T-helper 17 cell (primary cell): ENCODE results near the gene YPEL5. TPM values are rescaled to one million over a fixed set of nuclear protein-coding genes. Genes with fewer than 3 reads are reported as not detected.
A peak's percentile ranks its signal among the peaks of the same experiment; 100 is the strongest.

Experiments used
- ATAC-seq: fragments of 150-1000 bp; cut with Tn5 transposase; 2 replicates; pipeline ENCODE4 v1.10.0; 2021; ENCODE audit warnings: mild to moderate bottlenecking, moderate library complexity
- DNase-seq, 3 donors: peaks; one replicate each; pipeline versions ENCODE4 v3.0.0 to v3.0.0-alpha.2; 2020 to 2021
- H3K9me3 ChIP-seq: one replicate; pipeline ENCODE4 v1.7.0; 2013; ENCODE audit warnings: low read length, mild to moderate bottlenecking; ENCODE audit not compliant: control insufficient read depth, poor library complexity, severe bottlenecking
- H3K27ac Mint-ChIP-seq: one replicate; pipeline ENCODE4 v1.8.0; 2022; ENCODE audit warnings: mild to moderate bottlenecking, moderate library complexity, mixed read lengths
- H3K27me3 Mint-ChIP-seq: one replicate; pipeline ENCODE4 v1.8.0; 2022; ENCODE audit warnings: mixed read lengths
- H3K36me3 Mint-ChIP-seq: one replicate; pipeline ENCODE4 v1.8.0; 2022; ENCODE audit warnings: low read depth, mixed read lengths
- H3K4me1 Mint-ChIP-seq: one replicate; pipeline ENCODE4 v1.8.0; 2022; ENCODE audit warnings: mild to moderate bottlenecking, mixed read lengths
- H3K4me3 Mint-ChIP-seq: one replicate; pipeline ENCODE4 v1.8.0; 2022; ENCODE audit warnings: mild to moderate bottlenecking, moderate library complexity, mixed read lengths
- total RNA-seq, 4 donors: library from RNA in 2 of 4; stranded (reverse) in 2 of 4; gene quantifications; one replicate each; pipeline ENCODE4 v1.2.3 and lab custom pipeline; 2022 to 2026

Gene YPEL5
- total RNA-seq, 2 donors from 2014 or later, result 614 to 922 TPM

- peak overlapping the region; percentile 99 for H3K27ac Mint-ChIP-seq
- H3K4me1 Mint-ChIP-seq, result peaks cover 37% of the 10 kb centered on the region
- H3K4me3 Mint-ChIP-seq, result peak overlapping the region; percentile 90
These were observed 926 bp upstream of the YPEL5 start for GRCh38 chr2:30145826-30146336.

GRCh38 chr2:30147196-30147714, 448 bp downstream of the YPEL5 start:
- no peaks in the 10 kb centered on the region for H3K27me3 Mint-ChIP-seq
- peaks cover 43% of the 10 kb centered on the region for H3K4me1 Mint-ChIP-seq
- ATAC-seq (no peak), DNase-seq (peak in 1 of 3 donors; percentile 29)
- peak overlapping the region; percentile 99 for H3K27ac Mint-ChIP-seq
- H3K4me3 Mint-ChIP-seq, result peak overlapping the region; percentile 95
- H3K9me3 ChIP-seq, result no peaks in the 10 kb centered on the region
- H3K36me3 Mint-ChIP-seq, result peaks cover 9% of the 10 kb centered on the region

More at GRCh38 chr2:30145826-30146336, 926 bp upstream of the YPEL5 start:
- H3K9me3 ChIP-seq, result no peaks in the 10 kb centered on the region
- no peaks in the 10 kb centered on the region for H3K27me3 Mint-ChIP-seq
- H3K36me3 Mint-ChIP-seq, result peaks cover 7% of the 10 kb centered on the region
- no peak for ATAC-seq
- no peak for DNase-seq

GRCh38 chr2:30147715-30148610, 1.2 kb downstream of the YPEL5 start:
- peak overlapping the region; percentile 93 for H3K27ac Mint-ChIP-seq
- DNase-seq, result peak; percentile 72 to 77 (median 73)
- no peaks in the 10 kb centered on the region for H3K9me3 ChIP-seq
- H3K27me3 Mint-ChIP-seq, result no peaks in the 10 kb centered on the region
- ATAC-seq, result no peak
- peak overlapping the region; percentile 95 for H3K4me3 Mint-ChIP-seq
- peaks cover 10% of the 10 kb centered on the region for H3K36me3 Mint-ChIP-seq
- H3K4me1 Mint-ChIP-seq, result peaks cover 46% of the 10 kb centered on the region

GRCh38 chr2:30148850-30149249, 2.0 kb downstream of the YPEL5 start:
- ATAC-seq (no peak), DNase-seq (no peak)
- no peaks in the 10 kb centered on the region for H3K9me3 ChIP-seq
- H3K27me3 Mint-ChIP-seq, result no peaks in the 10 kb centered on the region
- H3K27ac Mint-ChIP-seq, result peak overlapping the region; percentile 93
- H3K4me3 Mint-ChIP-seq, result peak overlapping the region; percentile 95
- peaks cover 10% of the 10 kb centered on the region for H3K36me3 Mint-ChIP-seq
- H3K4me1 Mint-ChIP-seq, result peaks cover 50% of the 10 kb centered on the region

- peak overlapping the region; percentile 93 for H3K27ac Mint-ChIP-seq
- DNase-seq (no peak), ATAC-seq (no peak)
- H3K4me1 Mint-ChIP-seq, result peaks cover 50% of the 10 kb centered on the region
- no peaks in the 10 kb centered on the region for H3K27me3 Mint-ChIP-seq
- H3K4me3 Mint-ChIP-seq, result peak overlapping the region; percentile 95
- H3K9me3 ChIP-seq, result no peaks in the 10 kb centered on the region
- peaks cover 10% of the 10 kb centered on the region for H3K36me3 Mint-ChIP-seq
These were observed 2.7 kb downstream of the YPEL5 start for GRCh38 chr2:30149513-30149912.

- H3K9me3 ChIP-seq, result no peaks in the 10 kb centered on the region
- Mint-ChIP-seq H3K27me3 (no peaks in the 10 kb centered on the region), H3K36me3 (peaks cover 10% of the 10 kb centered on the region), H3K4me1 (peaks cover 48% of the 10 kb centered on the region), H3K27ac (peak overlapping the region; percentile 93), H3K4me3 (peak overlapping the region; percentile 67)
- no peak for DNase-seq
- no peak for ATAC-seq
These were observed 3.2 kb downstream of the YPEL5 start for GRCh38 chr2:30149976-30150375.

- Mint-ChIP-seq H3K4me3 (peak overlapping the region; percentile 67), H3K27me3 (no peaks in the 10 kb centered on the region), H3K4me1 (peaks cover 44% of the 10 kb centered on the region), H3K36me3 (peaks cover 10% of the 10 kb centered on the region), H3K27ac (peak overlapping the region; percentile 93)
- no peaks in the 10 kb centered on the region for H3K9me3 ChIP-seq
- ATAC-seq (no peak), DNase-seq (no peak)
These were observed 4.0 kb downstream of the YPEL5 start for GRCh38 chr2:30150786-30151185.

- Mint-ChIP-seq H3K36me3 (peaks cover 15% of the 10 kb centered on the region), H3K4me3 (peak overlapping the region; percentile 73), H3K4me1 (peaks cover 51% of the 10 kb centered on the region), H3K27me3 (no peaks in the 10 kb centered on the region), H3K27ac (peak overlapping the region; percentile 95)
- DNase-seq (no peak), ATAC-seq (no peak)
- H3K9me3 ChIP-seq, result no peaks in the 10 kb centered on the region
These were observed 5.6 kb downstream of the YPEL5 start for GRCh38 chr2:30152385-30152784.

GRCh38 chr2:30155202-30155601, 8.4 kb downstream of the YPEL5 start:
- ATAC-seq (no peak), DNase-seq (no peak)
- H3K9me3 ChIP-seq, result no peaks in the 10 kb centered on the region
- H3K27me3 Mint-ChIP-seq, result no peaks in the 10 kb centered on the region
- peak overlapping the region; percentile 95 for H3K27ac Mint-ChIP-seq
- H3K4me1 Mint-ChIP-seq, result peaks cover 41% of the 10 kb centered on the region
- peaks cover 13% of the 10 kb centered on the region for H3K36me3 Mint-ChIP-seq
- no peak overlapping the region for H3K4me3 Mint-ChIP-seq

- ATAC-seq, result no peak
- peak overlapping the region; percentile 95 for H3K27ac Mint-ChIP-seq
- no peaks in the 10 kb centered on the region for H3K9me3 ChIP-seq
- peaks cover 15% of the 10 kb centered on the region for H3K36me3 Mint-ChIP-seq
- peaks cover 38% of the 10 kb centered on the region for H3K4me1 Mint-ChIP-seq
- no peaks in the 10 kb centered on the region for H3K27me3 Mint-ChIP-seq
- DNase-seq, result no peak
- H3K4me3 Mint-ChIP-seq, result peak overlapping the region; percentile 79
These were observed 9.3 kb downstream of the YPEL5 start for GRCh38 chr2:30155889-30156658.

- DNase-seq (no peak), ATAC-seq (no peak)
- Mint-ChIP-seq H3K4me3 (peak overlapping the region; percentile 50), H3K27me3 (no peaks in the 10 kb centered on the region), H3K36me3 (peaks cover 15% of the 10 kb centered on the region), H3K27ac (peak overlapping the region; percentile 95), H3K4me1 (peaks cover 37% of the 10 kb centered on the region)
- no peaks in the 10 kb centered on the region for H3K9me3 ChIP-seq
These were observed 10.8 kb downstream of the YPEL5 start for GRCh38 chr2:30157616-30158015.

- Mint-ChIP-seq H3K4me1 (peaks cover 35% of the 10 kb centered on the region), H3K36me3 (peaks cover 15% of the 10 kb centered on the region), H3K27ac (peak overlapping the region; percentile 95), H3K27me3 (no peaks in the 10 kb centered on the region), H3K4me3 (no peak overlapping the region)
- ATAC-seq, result no peak
- no peak for DNase-seq
- no peaks in the 10 kb centered on the region for H3K9me3 ChIP-seq
These were observed 13.0 kb downstream of the YPEL5 start for GRCh38 chr2:30159766-30160165.
